ENCODE measurements around the gene SLC23A1. TPM values are rescaled to one million over a fixed set of nuclear protein-coding genes. Genes with fewer than 3 reads are reported as not detected.
A peak's percentile ranks its signal among the peaks of the same experiment; 100 is the strongest.
"Not testable (repeated sequence)": the region's sequence is repeated elsewhere in the genome, so short reads cannot be mapped to it uniquely, and the experiment has no call there.

Gene SLC23A1
- total RNA-seq, 2 experiments from 2014 or later, result 1.9 to 2.5 TPM

DNA sequence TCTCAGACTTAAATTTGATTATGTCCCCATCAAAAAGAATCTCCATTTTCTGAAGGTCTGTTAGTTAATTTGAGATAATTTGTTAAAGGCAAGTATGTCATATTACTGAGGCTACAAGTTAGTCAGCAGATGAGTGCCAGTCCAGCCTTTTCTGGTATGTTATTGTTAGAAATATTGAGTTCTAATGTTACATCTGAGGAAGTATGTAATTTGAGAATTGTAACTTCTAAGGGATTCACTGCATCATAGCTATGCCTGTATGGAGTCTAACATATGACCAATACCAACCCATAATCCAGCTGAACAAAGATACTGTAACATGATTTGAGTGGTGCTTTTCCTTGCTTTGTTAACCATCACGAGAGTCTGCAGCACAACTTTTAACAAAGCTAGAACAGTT is 13.9 kb downstream of the SLC23A1 start:
- no peaks in the 10 kb centered on the region for H3K27me3 Mint-ChIP-seq
- peaks cover 30% of the 10 kb centered on the region for H3K4me1 Mint-ChIP-seq
- H3K9me3 Mint-ChIP-seq (ENCODE audit: low read depth), result no peaks in the 10 kb centered on the region
- H3K36me3 Mint-ChIP-seq, result peaks cover 40% of the 10 kb centered on the region
- no peak overlapping the region for H3K27ac Mint-ChIP-seq
- H3K4me3 Mint-ChIP-seq, result no peak overlapping the region
- DNase-seq (no peak), ATAC-seq (no peak)
- CTCF ChIA-PET, result interaction anchor here (0.9 to 4.6 kb wide), 7 partner anchors 15 to 118 kb away, joined by 3 to 14 read pairs (median 5); partner anchors contain the start of gene PAIP2

DNA sequence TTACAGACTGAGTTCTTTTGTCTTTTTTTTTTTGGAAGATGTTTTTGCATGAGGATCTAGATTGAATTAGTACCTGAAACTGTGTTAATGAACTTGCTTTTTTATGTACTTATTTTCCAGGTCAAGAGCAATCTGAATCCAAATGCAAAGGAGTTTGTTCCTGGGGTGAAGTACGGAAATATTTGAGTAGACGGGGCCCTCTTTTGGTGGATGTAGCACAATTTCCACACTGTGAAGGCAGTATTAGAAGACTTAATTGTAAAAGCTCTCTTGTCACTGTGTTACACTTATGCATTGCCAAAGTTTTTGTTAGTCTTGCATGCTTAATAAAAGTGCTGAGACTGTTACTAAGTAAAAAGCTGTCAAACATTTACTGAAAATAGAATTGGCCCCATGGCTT is 14.5 kb downstream of the SLC23A1 start:
- no peaks in the 10 kb centered on the region for H3K9me3 Mint-ChIP-seq (ENCODE audit: low read depth)
- CTCF ChIA-PET, result interaction anchor here (0.8 to 4.6 kb wide), 5 partner anchors 16 to 118 kb away, joined by 3 to 14 read pairs (median 5); partner anchors contain the start of gene PAIP2
- H3K36me3 Mint-ChIP-seq, result peaks cover 43% of the 10 kb centered on the region
- DNase-seq (no peak), ATAC-seq (no peak)
- peaks cover 31% of the 10 kb centered on the region for H3K4me1 Mint-ChIP-seq
- no peak overlapping the region for H3K27ac Mint-ChIP-seq
- no peaks in the 10 kb centered on the region for H3K27me3 Mint-ChIP-seq
- H3K4me3 Mint-ChIP-seq, result no peak overlapping the region

DNA sequence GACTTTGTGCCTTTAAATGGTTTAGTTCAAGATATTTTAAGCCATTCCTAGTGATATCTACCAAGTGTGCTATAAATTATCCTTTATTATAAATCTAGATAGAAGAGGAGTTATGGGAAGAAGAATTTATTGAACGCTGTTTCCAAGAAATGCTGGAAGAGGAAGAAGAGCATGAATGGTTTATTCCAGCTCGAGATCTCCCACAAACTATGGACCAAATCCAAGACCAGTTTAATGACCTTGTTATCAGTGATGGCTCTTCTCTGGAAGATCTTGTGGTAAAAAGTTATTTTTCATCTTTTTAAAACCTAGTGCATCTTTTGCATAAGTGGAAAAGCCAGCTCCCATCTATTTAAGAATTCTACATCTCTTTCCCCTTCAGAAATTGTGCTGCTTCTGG is 18.6 kb downstream of the SLC23A1 start:
- H3K4me3 Mint-ChIP-seq, result no peak overlapping the region
- DNase-seq, result no peak
- no peak for ATAC-seq
- CTCF ChIA-PET, result interaction anchor here (0.9 kb wide), 1 partner anchor 23 kb away, joined by 4 read pairs; no protein-coding TSS in a partner anchor
- no peak overlapping the region for H3K27ac Mint-ChIP-seq
- H3K9me3 Mint-ChIP-seq (ENCODE audit: low read depth), result no peaks in the 10 kb centered on the region
- H3K4me1 Mint-ChIP-seq, result peaks cover 14% of the 10 kb centered on the region
- H3K36me3 Mint-ChIP-seq, result peaks cover 38% of the 10 kb centered on the region
- no peaks in the 10 kb centered on the region for H3K27me3 Mint-ChIP-seq

DNA sequence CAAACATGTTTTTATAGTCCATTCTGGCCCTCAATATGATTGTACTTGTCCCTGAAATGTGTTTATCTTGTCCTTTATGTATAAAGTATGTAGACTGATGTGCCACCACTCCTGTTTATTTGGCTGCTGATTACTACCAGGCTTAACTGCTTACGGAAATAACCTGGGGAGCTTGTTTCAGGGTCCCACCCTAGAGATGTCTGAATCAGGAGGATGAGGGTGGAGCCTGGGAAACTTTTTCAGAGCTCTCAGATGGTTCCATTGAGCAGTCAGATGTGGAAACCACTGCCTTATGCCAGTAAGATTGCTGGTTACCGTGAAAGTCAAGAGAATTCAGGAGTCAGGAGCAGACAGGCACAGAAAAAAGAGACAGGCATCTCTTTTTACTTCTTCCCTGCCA is 19.2 kb downstream of the SLC23A1 start:
- ATAC-seq, result no peak
- no peak overlapping the region for H3K27ac Mint-ChIP-seq
- peaks cover 14% of the 10 kb centered on the region for H3K4me1 Mint-ChIP-seq
- no peaks in the 10 kb centered on the region for H3K9me3 Mint-ChIP-seq (ENCODE audit: low read depth)
- peaks cover 40% of the 10 kb centered on the region for H3K36me3 Mint-ChIP-seq
- no peak for DNase-seq
- CTCF ChIA-PET, result interaction anchor here (0.7 kb wide), 1 partner anchor 18 kb away, joined by 3 read pairs; no protein-coding TSS in a partner anchor
- H3K4me3 Mint-ChIP-seq, result no peak overlapping the region
- H3K27me3 Mint-ChIP-seq, result no peaks in the 10 kb centered on the region

DNA sequence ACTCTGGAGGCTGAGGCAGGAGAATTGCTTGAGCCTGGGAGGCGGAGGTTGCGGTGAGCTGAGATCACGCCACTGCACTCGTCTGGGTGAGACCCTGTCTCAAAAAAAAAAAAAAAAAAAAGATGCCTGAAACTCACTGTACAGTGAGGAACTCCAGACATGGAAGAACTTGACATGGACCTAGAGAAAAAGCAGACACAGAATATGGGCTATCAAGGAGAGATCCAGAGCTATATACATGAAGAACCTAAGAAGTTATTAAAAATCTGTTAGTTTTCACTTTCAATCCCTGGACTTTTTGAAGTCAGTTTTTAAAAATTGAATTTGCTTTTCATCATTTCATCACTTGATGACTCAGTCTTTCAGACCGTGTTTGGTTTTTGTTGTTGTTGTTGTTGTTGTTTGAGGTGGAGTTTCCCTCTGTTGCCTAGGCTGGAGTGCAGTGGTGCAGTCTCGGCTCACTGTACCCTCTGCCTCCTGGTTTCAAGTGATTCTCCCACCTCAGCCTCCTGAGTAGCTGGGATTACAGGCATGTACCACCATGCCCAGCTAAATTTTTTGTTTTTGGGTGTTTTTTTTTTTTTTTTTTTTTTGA is 21.2 kb downstream of the SLC23A1 start:
- ATAC-seq (peak; percentile 20), DNase-seq (no peak)
- Mint-ChIP-seq H3K27me3 (no peaks in the 10 kb centered on the region), H3K4me3 (no peak overlapping the region), H3K4me1 (peaks cover 22% of the 10 kb centered on the region), H3K9me3 (ENCODE audit: low read depth) (no peaks in the 10 kb centered on the region), H3K36me3 (peaks cover 43% of the 10 kb centered on the region), H3K27ac (peak overlapping the region; percentile 56)
- CTCF ChIA-PET, result interaction anchor here (1.0 kb wide), 1 partner anchor 159 kb away, joined by 3 read pairs; no protein-coding TSS in a partner anchor

DNA sequence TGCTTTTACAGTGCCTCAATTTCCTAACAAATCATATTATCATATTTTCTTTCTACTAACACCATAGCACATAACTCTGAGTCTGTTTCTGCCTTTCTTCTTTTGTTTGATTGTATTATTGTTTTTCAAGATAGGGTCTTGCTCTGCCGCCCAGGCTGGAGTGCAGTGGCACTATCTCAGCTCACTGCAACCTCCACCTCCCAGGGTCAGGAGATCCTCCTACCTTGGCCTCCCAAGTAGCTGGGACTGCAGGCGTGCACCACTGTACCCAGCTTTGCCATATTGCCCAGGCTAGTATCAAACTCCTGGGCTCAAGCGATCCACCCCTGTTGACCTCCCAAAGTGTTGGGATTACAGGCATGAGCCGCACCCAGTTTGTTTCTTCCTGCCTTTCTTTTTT is 22.7 kb downstream of the SLC23A1 start:
- H3K4me3 Mint-ChIP-seq, result no peak overlapping the region
- DNase-seq (no peak), ATAC-seq (no peak)
- CTCF ChIA-PET, result no interaction called here
- no peaks in the 10 kb centered on the region for H3K9me3 Mint-ChIP-seq (ENCODE audit: low read depth)
- H3K27ac Mint-ChIP-seq, result no peak overlapping the region
- H3K36me3 Mint-ChIP-seq, result peaks cover 33% of the 10 kb centered on the region
- peaks cover 25% of the 10 kb centered on the region for H3K4me1 Mint-ChIP-seq
- no peaks in the 10 kb centered on the region for H3K27me3 Mint-ChIP-seq

DNA sequence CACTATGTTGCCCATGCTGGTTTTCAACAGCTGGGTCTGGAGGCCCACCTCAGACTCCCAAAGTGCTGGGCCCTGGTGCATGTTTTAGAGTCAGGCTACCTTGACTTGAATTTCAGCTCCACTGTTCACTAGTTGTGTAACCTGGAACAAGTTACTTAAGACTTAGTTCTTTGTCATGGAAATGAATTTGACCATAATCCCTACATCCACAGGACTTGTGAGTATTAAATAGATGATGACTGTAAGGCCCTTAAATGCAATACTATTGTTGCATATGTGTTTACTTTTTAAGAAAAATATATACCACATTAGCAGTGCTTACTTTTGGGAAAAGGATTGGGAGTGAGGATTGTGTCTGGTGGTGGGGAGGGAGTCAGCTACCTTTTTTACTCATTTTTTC is 25.0 kb downstream of the SLC23A1 start:
- CTCF ChIA-PET, result interaction anchor here (1.2 kb wide), 1 partner anchor 14 kb away, joined by 3 read pairs; no protein-coding TSS in a partner anchor

DNA sequence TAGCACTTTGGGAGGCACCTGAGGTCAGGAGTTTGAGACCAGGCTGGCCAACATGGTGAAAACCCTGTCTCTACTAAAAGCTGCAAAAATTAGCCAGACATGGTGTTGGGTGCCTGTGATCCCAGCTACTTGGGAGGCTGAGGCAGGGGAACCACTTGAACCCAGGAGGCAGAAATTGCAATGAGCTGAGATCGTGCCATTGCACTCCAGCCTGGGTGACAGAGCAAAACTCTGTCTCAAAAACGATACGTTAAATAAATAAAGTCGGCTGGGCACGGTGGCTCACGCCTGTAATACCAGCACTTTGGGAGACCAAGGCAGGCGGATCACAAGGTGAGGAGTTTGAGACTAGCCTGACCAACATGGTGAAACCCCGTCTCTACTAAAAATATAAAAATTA is 27.2 kb downstream of the SLC23A1 start:
- Mint-ChIP-seq H3K4me1 (peaks cover 16% of the 10 kb centered on the region), H3K36me3 (peaks cover 30% of the 10 kb centered on the region)
- ATAC-seq; DNase-seq; H3K4me3 Mint-ChIP-seq; H3K27ac Mint-ChIP-seq; H3K9me3 Mint-ChIP-seq (ENCODE audit: low read depth); H3K27me3 Mint-ChIP-seq; CTCF ChIA-PET: not testable (repeated sequence)

More for the DNA sequence above, 25.0 kb downstream of the SLC23A1 start:
- Mint-ChIP-seq H3K4me3 (no peak overlapping the region), H3K4me1 (peaks cover 24% of the 10 kb centered on the region), H3K27me3 (no peaks in the 10 kb centered on the region), H3K27ac (no peak overlapping the region), H3K9me3 (ENCODE audit: low read depth) (no peaks in the 10 kb centered on the region), H3K36me3 (peaks cover 29% of the 10 kb centered on the region)
- DNase-seq (peak; percentile 15), ATAC-seq (no peak)

DNA sequence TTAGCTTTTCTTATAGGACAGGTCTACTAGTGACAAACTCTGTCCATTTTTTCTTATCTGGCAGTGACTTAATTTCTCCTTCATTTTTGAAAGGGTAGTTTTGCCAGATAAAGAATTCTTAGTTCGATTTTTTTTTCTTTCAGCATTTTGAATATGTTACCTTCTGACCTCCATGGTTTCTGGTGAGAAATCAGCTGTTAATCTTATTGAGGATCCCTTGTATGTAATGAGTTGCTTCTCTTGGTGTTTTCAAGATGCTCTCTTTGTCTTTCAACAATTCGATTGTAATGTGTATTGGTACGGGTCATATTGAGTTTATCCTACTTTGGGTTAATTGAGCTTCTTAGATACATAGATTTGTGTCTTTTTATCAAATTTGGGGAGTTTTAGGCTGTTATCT is 28.9 kb downstream of the SLC23A1 start:
- Mint-ChIP-seq H3K4me1 (peaks cover 16% of the 10 kb centered on the region), H3K9me3 (ENCODE audit: low read depth) (no peaks in the 10 kb centered on the region), H3K27ac (no peak overlapping the region), H3K4me3 (no peak overlapping the region), H3K27me3 (no peaks in the 10 kb centered on the region), H3K36me3 (peaks cover 25% of the 10 kb centered on the region)
- CTCF ChIA-PET, result interaction anchor here (0.9 to 1.8 kb wide), 2 partner anchors 13 to 528 kb away, joined by 3 to 9 read pairs; partner anchors contain the start of gene PAIP2
- no peak for ATAC-seq
- DNase-seq, result no peak

DNA sequence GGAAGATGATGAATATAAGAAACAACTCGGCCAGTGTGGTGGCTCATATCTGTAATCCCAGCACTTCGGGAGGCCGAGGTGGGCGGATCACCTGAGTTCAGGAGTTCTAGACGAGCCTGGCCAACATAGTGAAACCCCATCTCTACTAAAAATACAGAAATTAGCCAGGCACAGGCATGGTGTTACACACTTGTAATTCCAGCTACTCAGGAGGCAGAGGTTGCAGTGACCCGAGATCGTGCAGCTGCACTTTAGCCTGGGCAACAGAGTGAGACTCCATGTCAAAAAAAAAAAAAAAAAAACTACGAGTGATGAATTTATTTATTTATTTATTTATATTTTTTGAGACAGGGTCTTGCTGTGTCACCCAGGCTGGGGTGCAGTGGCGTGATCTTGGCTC is 35.2 kb downstream of the SLC23A1 start:
- not testable (repeated sequence) for H3K27ac Mint-ChIP-seq; ATAC-seq; H3K27me3 Mint-ChIP-seq; H3K4me3 Mint-ChIP-seq; H3K9me3 Mint-ChIP-seq (ENCODE audit: low read depth); DNase-seq
- Mint-ChIP-seq H3K4me1 (peaks cover 27% of the 10 kb centered on the region), H3K36me3 (peaks cover 29% of the 10 kb centered on the region)
- CTCF ChIA-PET, result interaction anchor here (0.7 kb wide), 1 partner anchor 107 kb away, joined by 3 read pairs; no protein-coding TSS in a partner anchor

DNA sequence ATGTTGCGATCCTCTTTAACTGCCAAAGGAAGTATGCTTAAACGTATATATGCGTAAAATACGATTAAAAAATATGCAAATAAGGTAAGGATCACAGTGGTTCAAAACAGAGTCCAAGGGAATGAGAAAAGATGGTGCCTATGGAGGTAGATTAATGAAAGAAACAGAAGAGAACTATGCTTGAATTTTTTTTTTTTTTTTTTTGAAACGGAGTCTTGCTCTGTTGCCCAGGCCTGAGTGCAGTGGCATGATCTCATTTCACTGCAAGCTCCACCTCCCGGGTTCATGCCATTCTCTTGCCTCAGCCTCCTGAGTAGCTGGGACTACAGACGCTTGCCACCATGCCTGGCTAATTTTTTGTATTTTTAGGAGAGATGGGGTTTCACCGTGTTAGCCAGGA is 37.7 kb downstream of the SLC23A1 start:
- DNase-seq; H3K27ac Mint-ChIP-seq; H3K27me3 Mint-ChIP-seq; ATAC-seq; H3K9me3 Mint-ChIP-seq (ENCODE audit: low read depth); H3K4me3 Mint-ChIP-seq: not testable (repeated sequence)
- Mint-ChIP-seq H3K4me1 (peaks cover 40% of the 10 kb centered on the region), H3K36me3 (peaks cover 27% of the 10 kb centered on the region)
- CTCF ChIA-PET, result interaction anchor here (0.8 to 1.6 kb wide), 2 partner anchors 29 to 43 kb away, joined by 3 to 5 read pairs; no protein-coding TSS in a partner anchor

DNA sequence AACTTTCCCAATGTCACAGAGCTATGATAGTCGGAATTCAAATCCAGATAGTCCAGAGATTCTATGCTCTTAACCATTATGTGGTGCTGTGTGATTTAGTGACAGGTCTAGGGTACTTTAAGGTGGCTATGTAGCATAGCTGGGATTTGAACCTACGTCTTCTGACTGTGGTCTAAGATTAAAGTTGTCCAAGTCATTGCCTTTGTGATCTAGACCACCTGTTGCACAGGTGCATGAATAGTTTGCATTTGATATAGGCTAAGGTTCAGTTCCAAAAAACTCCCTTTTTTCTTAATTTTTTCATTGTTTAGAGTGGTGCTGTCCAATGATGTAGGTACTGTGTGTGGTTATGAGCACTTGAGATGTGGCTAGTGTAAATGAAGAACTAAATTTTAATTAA is 38.9 kb downstream of the SLC23A1 start:
- peaks cover 46% of the 10 kb centered on the region for H3K4me1 Mint-ChIP-seq
- H3K36me3 Mint-ChIP-seq, result peaks cover 27% of the 10 kb centered on the region
- no peaks in the 10 kb centered on the region for H3K9me3 Mint-ChIP-seq (ENCODE audit: low read depth)
- no peaks in the 10 kb centered on the region for H3K27me3 Mint-ChIP-seq
- ATAC-seq (no peak), DNase-seq (no peak)
- H3K4me3 Mint-ChIP-seq, result no peak overlapping the region
- H3K27ac Mint-ChIP-seq, result peak overlapping the region; percentile 34
- CTCF ChIA-PET, result interaction anchor here (0.7 to 1.1 kb wide), 3 partner anchors 11 to 48 kb away, joined by 3 to 4 read pairs (median 3); no protein-coding TSS in a partner anchor

DNA sequence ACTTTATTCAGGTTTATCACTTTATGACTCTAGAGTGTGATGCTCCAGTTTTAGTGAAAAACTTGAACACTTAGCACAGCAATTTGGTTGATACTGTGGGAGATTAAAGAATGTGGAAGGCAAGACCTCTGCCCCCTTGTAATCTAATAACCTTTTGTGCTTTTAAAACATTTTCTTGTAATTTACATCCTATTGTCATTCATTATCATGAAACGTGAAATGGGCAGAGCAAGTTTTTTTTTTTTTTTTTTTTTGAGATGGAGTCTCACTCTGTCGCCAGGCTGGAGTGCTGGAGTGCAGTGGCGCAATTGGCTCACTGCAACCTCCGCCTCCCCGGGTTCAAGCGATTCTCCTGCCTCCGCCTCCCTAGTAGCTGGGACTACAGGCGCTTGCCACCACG is 39.6 kb downstream of the SLC23A1 start:
- no peaks in the 10 kb centered on the region for H3K9me3 Mint-ChIP-seq (ENCODE audit: low read depth)
- peak overlapping the region; percentile 99 for H3K27ac Mint-ChIP-seq
- DNase-seq (peak; percentile 29), ATAC-seq (no peak)
- H3K27me3 Mint-ChIP-seq, result no peaks in the 10 kb centered on the region
- CTCF ChIA-PET, result interaction anchor here (0.7 to 1.1 kb wide), 3 partner anchors 10 to 49 kb away, joined by 3 to 4 read pairs (median 3); no protein-coding TSS in a partner anchor
- H3K36me3 Mint-ChIP-seq, result peaks cover 24% of the 10 kb centered on the region
- peak overlapping the region; percentile 100 for H3K4me3 Mint-ChIP-seq
- H3K4me1 Mint-ChIP-seq, result peaks cover 46% of the 10 kb centered on the region

DNA sequence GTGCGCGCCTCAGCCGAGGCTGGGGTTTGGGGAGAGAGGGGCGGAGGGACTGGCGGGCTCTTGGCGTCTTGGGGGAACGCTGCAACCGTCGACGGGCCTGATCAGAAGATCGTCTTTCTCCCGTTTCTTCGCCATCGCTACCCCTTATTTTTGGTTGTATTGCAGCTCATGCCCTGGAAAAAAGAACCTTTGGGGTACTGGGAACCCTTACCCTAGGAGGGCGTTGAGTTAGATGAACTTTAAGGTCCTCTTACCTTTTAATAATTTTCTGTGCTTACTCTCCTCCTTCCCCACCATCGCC is 40.7 kb downstream of the SLC23A1 start:
- Mint-ChIP-seq H3K27ac (peak overlapping the region; percentile 99), H3K4me3 (peak overlapping the region; percentile 100), H3K36me3 (peaks cover 22% of the 10 kb centered on the region), H3K9me3 (ENCODE audit: low read depth) (no peaks in the 10 kb centered on the region), H3K4me1 (peaks cover 44% of the 10 kb centered on the region), H3K27me3 (no peaks in the 10 kb centered on the region)
- DNase-seq (no peak), ATAC-seq (peak; percentile 74)
- CTCF ChIA-PET, result interaction anchor here (0.6 to 3.5 kb wide), 25 partner anchors 10 to 348 kb away, joined by 3 to 31 read pairs (median 4); partner anchors contain the start of genes DNAJC18, MATR3, SLC23A1 and SPATA24

Measured in activated CD8-positive, alpha-beta memory T cell treated with anti-CD3 and anti-CD28 coated beads, Interleukin-2, amount 10 ng/mL, durations not matched to agents 7 days and 5 days (primary cell).